ENCODE data around the gene STMN3.

STMN3 gene

GRCh38 chr20:63597651-63598478 is 55.4 kb downstream of the STMN3 start:
- no peak overlapping the region for H3K9ac ChIP-seq (ENCODE audit: low read length in 5 of 5)
- no peak overlapping the region for H3K27ac ChIP-seq (ENCODE audit: low read depth, low read length)
- peaks cover 0 to 5% (median 0%) of the 10 kb centered on the region in 5 donors for H3K4me1 ChIP-seq (ENCODE audit: control insufficient read depth in 5 of 5, insufficient read depth in 5 of 5, low read length in 5 of 5)
- H3K9me3 ChIP-seq (ENCODE audit: control insufficient read depth in 5 of 5, low read length in 5 of 5): no peaks in the 10 kb centered on the region
- no peak overlapping the region for H3K4me3 ChIP-seq (ENCODE audit: low read depth in 1 of 5, low read length in 5 of 5)
- H3K36me3 ChIP-seq (ENCODE audit: control insufficient read depth in 5 of 5, insufficient read depth in 5 of 5, low read length in 5 of 5): peaks cover 0 to 76% (median 67%) of the 10 kb centered on the region in 5 donors
- H3K27me3 ChIP-seq (ENCODE audit: control insufficient read depth in 5 of 5, insufficient read depth in 4 of 5, low read length in 5 of 5): no peaks in the 10 kb centered on the region

- Histone ChIP-seq H3K27me3 (ENCODE audit: control insufficient read depth in 5 of 5, insufficient read depth in 4 of 5, low read length in 5 of 5) (no peaks in the 10 kb centered on the region), H3K36me3 (ENCODE audit: control insufficient read depth in 5 of 5, insufficient read depth in 5 of 5, low read length in 5 of 5) (peaks cover 0 to 76% (median 70%) of the 10 kb centered on the region in 5 donors), H3K9me3 (ENCODE audit: control insufficient read depth in 5 of 5, low read length in 5 of 5) (no peaks in the 10 kb centered on the region), H3K4me1 (ENCODE audit: control insufficient read depth in 5 of 5, insufficient read depth in 5 of 5, low read length in 5 of 5) (peaks cover 0 to 5% (median 0%) of the 10 kb centered on the region in 5 donors), H3K27ac (ENCODE audit: low read depth, low read length) (no peak overlapping the region), H3K9ac (ENCODE audit: low read length in 5 of 5) (no peak overlapping the region), H3K4me3 (ENCODE audit: low read depth in 1 of 5, low read length in 5 of 5) (no peak overlapping the region)
Observed at GRCh38 chr20:63596423-63596822, 56.8 kb downstream of the STMN3 start.

GRCh38 chr20:63595416-63596127 is 57.7 kb downstream of the STMN3 start:
- no peaks in the 10 kb centered on the region for H3K9me3 ChIP-seq (ENCODE audit: control insufficient read depth in 5 of 5, low read length in 5 of 5)
- no peak overlapping the region for H3K4me3 ChIP-seq (ENCODE audit: low read depth in 1 of 5, low read length in 5 of 5)
- no peak overlapping the region for H3K27ac ChIP-seq (ENCODE audit: low read depth, low read length)
- peaks cover 0 to 5% (median 0%) of the 10 kb centered on the region in 5 donors for H3K4me1 ChIP-seq (ENCODE audit: control insufficient read depth in 5 of 5, insufficient read depth in 5 of 5, low read length in 5 of 5)
- H3K27me3 ChIP-seq (ENCODE audit: control insufficient read depth in 5 of 5, insufficient read depth in 4 of 5, low read length in 5 of 5): no peaks in the 10 kb centered on the region
- H3K9ac ChIP-seq (ENCODE audit: low read length in 5 of 5): no peak overlapping the region
- H3K36me3 ChIP-seq (ENCODE audit: control insufficient read depth in 5 of 5, insufficient read depth in 5 of 5, low read length in 5 of 5): peaks cover 0 to 76% (median 70%) of the 10 kb centered on the region in 5 donors

- Histone ChIP-seq H3K36me3 (ENCODE audit: control insufficient read depth in 5 of 5, insufficient read depth in 5 of 5, low read length in 5 of 5) (peaks cover 0 to 82% (median 76%) of the 10 kb centered on the region in 5 donors), H3K27ac (ENCODE audit: low read depth, low read length) (no peak overlapping the region), H3K4me3 (ENCODE audit: low read depth in 1 of 5, low read length in 5 of 5) (no peak overlapping the region), H3K9me3 (ENCODE audit: control insufficient read depth in 5 of 5, low read length in 5 of 5) (no peaks in the 10 kb centered on the region), H3K27me3 (ENCODE audit: control insufficient read depth in 5 of 5, insufficient read depth in 4 of 5, low read length in 5 of 5) (no peaks in the 10 kb centered on the region), H3K9ac (ENCODE audit: low read length in 5 of 5) (no peak overlapping the region), H3K4me1 (ENCODE audit: control insufficient read depth in 5 of 5, insufficient read depth in 5 of 5, low read length in 5 of 5) (peaks cover 0 to 5% (median 0%) of the 10 kb centered on the region in 5 donors)
Observed at GRCh38 chr20:63594043-63594561, 59.1 kb downstream of the STMN3 start.

- Histone ChIP-seq H3K27me3 (ENCODE audit: control insufficient read depth in 5 of 5, insufficient read depth in 4 of 5, low read length in 5 of 5) (no peaks in the 10 kb centered on the region), H3K36me3 (ENCODE audit: control insufficient read depth in 5 of 5, insufficient read depth in 5 of 5, low read length in 5 of 5) (peaks cover 0 to 81% (median 65%) of the 10 kb centered on the region in 5 donors), H3K9ac (ENCODE audit: low read length in 5 of 5) (no peak overlapping the region), H3K4me3 (ENCODE audit: low read depth in 1 of 5, low read length in 5 of 5) (no peak overlapping the region), H3K9me3 (ENCODE audit: control insufficient read depth in 5 of 5, low read length in 5 of 5) (no peaks in the 10 kb centered on the region), H3K27ac (ENCODE audit: low read depth, low read length) (no peak overlapping the region), H3K4me1 (ENCODE audit: control insufficient read depth in 5 of 5, insufficient read depth in 5 of 5, low read length in 5 of 5) (peaks cover 0 to 14% (median 4%) of the 10 kb centered on the region in 5 donors)
Observed at GRCh38 chr20:63592661-63593060, 60.6 kb downstream of the STMN3 start.

- H3K4me1 ChIP-seq (ENCODE audit: control insufficient read depth in 5 of 5, insufficient read depth in 5 of 5, low read length in 5 of 5): peaks cover 0 to 21% (median 4%) of the 10 kb centered on the region in 5 donors
- H3K4me3 ChIP-seq (ENCODE audit: low read depth in 1 of 5, low read length in 5 of 5): no peak overlapping the region
- H3K36me3 ChIP-seq (ENCODE audit: control insufficient read depth in 5 of 5, insufficient read depth in 5 of 5, low read length in 5 of 5): peaks cover 0 to 74% (median 62%) of the 10 kb centered on the region in 5 donors
- H3K27me3 ChIP-seq (ENCODE audit: control insufficient read depth in 5 of 5, insufficient read depth in 4 of 5, low read length in 5 of 5): no peaks in the 10 kb centered on the region
- H3K9ac ChIP-seq (ENCODE audit: low read length in 5 of 5): no peak overlapping the region
- no peak overlapping the region for H3K27ac ChIP-seq (ENCODE audit: low read depth, low read length)
- no peaks in the 10 kb centered on the region for H3K9me3 ChIP-seq (ENCODE audit: control insufficient read depth in 5 of 5, low read length in 5 of 5)
Observed at GRCh38 chr20:63591786-63592355, 61.4 kb downstream of the STMN3 start.

- Histone ChIP-seq H3K4me3 (ENCODE audit: low read depth in 1 of 5, low read length in 5 of 5) (no peak overlapping the region), H3K9me3 (ENCODE audit: control insufficient read depth in 5 of 5, low read length in 5 of 5) (no peaks in the 10 kb centered on the region), H3K4me1 (ENCODE audit: control insufficient read depth in 5 of 5, insufficient read depth in 5 of 5, low read length in 5 of 5) (peaks cover 0 to 21% (median 4%) of the 10 kb centered on the region in 5 donors), H3K36me3 (ENCODE audit: control insufficient read depth in 5 of 5, insufficient read depth in 5 of 5, low read length in 5 of 5) (peaks cover 0 to 70% (median 58%) of the 10 kb centered on the region in 5 donors), H3K27ac (ENCODE audit: low read depth, low read length) (no peak overlapping the region), H3K9ac (ENCODE audit: low read length in 5 of 5) (no peak overlapping the region), H3K27me3 (ENCODE audit: control insufficient read depth in 5 of 5, insufficient read depth in 4 of 5, low read length in 5 of 5) (no peaks in the 10 kb centered on the region)
Observed at GRCh38 chr20:63591147-63591533, 62.1 kb downstream of the STMN3 start.

- H3K27me3 ChIP-seq (ENCODE audit: control insufficient read depth in 5 of 5, insufficient read depth in 4 of 5, low read length in 5 of 5): no peaks in the 10 kb centered on the region
- H3K9me3 ChIP-seq (ENCODE audit: control insufficient read depth in 5 of 5, low read length in 5 of 5): no peaks in the 10 kb centered on the region
- no peak overlapping the region for H3K9ac ChIP-seq (ENCODE audit: low read length in 5 of 5)
- peaks cover 0 to 63% (median 52%) of the 10 kb centered on the region in 5 donors for H3K36me3 ChIP-seq (ENCODE audit: control insufficient read depth in 5 of 5, insufficient read depth in 5 of 5, low read length in 5 of 5)
- H3K4me1 ChIP-seq (ENCODE audit: control insufficient read depth in 5 of 5, insufficient read depth in 5 of 5, low read length in 5 of 5): peaks cover 0 to 21% (median 4%) of the 10 kb centered on the region in 5 donors
- no peak overlapping the region for H3K27ac ChIP-seq (ENCODE audit: low read depth, low read length)
- no peak overlapping the region for H3K4me3 ChIP-seq (ENCODE audit: low read depth in 1 of 5, low read length in 5 of 5)
Observed at GRCh38 chr20:63590218-63591146, 62.7 kb downstream of the STMN3 start.

Measured in subcutaneous abdominal adipose tissue (tissue), 5 donors.